Activated CD4-positive, alpha-beta T cell treated with anti-CD3 and anti-CD28 coated beads for 36 hours (primary cell): ENCODE data around the gene LEF1. TPM values are rescaled to one million over a fixed set of nuclear protein-coding genes. Genes with fewer than 3 reads are reported as not detected.

Experiments
- ATAC-seq: fragments of 200-7000 bp; cut with Tn5 transposase; one replicate; pipeline ENCODE4 v1.10.0; 2021; ENCODE audit warnings: mild to moderate bottlenecking, moderate library complexity
- CTCF ChIA-PET: fragments of 350-600 bp; sonication (Branson Sonifier 250); formaldehyde crosslinking; loops from one replicate; lab custom pipeline; 2021; ENCODE audit warnings: antibody characterized with exemption; lab: Charles Lee
- POLR2A ChIA-PET: fragments of 350-600 bp; sonication (Branson Sonifier 250); formaldehyde crosslinking; loops from one replicate; lab custom pipeline; 2021; ENCODE audit warnings: antibody characterized with exemption, inconsistent platforms; lab: Charles Lee
- DNase-seq: peaks from one replicate; pipeline ENCODE4 v3.0.0-alpha.2; 2020
- H3K27ac Mint-ChIP-seq: one replicate; pipeline ENCODE4 v1.8.0; 2021; ENCODE audit warnings: mixed read lengths
- H3K27me3 Mint-ChIP-seq: one replicate; pipeline ENCODE4 v1.8.0; 2021; ENCODE audit warnings: mixed read lengths
- H3K36me3 Mint-ChIP-seq: one replicate; pipeline ENCODE4 v1.8.0; 2021; ENCODE audit warnings: low read depth, mixed read lengths
- H3K4me1 Mint-ChIP-seq: one replicate; pipeline ENCODE4 v1.8.0; 2021; ENCODE audit warnings: mixed read lengths
- H3K4me3 Mint-ChIP-seq: one replicate; pipeline ENCODE4 v1.8.0; 2021; ENCODE audit warnings: mild to moderate bottlenecking, moderate library complexity, mixed read lengths
- H3K9me3 Mint-ChIP-seq: one replicate; pipeline ENCODE4 v1.8.0; 2021; ENCODE audit warnings: low read depth, mixed read lengths
- intact Hi-C, 2 experiments: fragments of 100-400 bp; cut with DNase I in 1 of 2; cut with micrococcal nuclease in 1 of 2; formaldehyde crosslinking; loops; one replicate each; pipeline versions ENCODE4 v1.14.2 to v1.15.1; 2022 to 2024; cut with DNase I, micrococcal nuclease
- total RNA-seq, 2 experiments: library from RNA; stranded (reverse); gene quantifications; one replicate each; pipeline ENCODE4 v1.2.3, GENCODE V29; 2021

LEF1 gene
- total RNA-seq, 2 experiments from 2014 or later, result 175 to 302 TPM

- DNase-seq, result no peak
- intact Hi-C loops, result no loop called here
- Mint-ChIP-seq H3K4me1 (peaks cover 97% of the 10 kb centered on the region), H3K27ac (peak overlapping the region; percentile 87), H3K9me3 (no peaks in the 10 kb centered on the region), H3K27me3 (no peaks in the 10 kb centered on the region), H3K36me3 (peaks cover 55% of the 10 kb centered on the region), H3K4me3 (peak overlapping the region; percentile 26)
- ChIA-PET POLR2A (interaction anchor here (0.5 to 2.2 kb wide), 8 partner anchors 13 to 352 kb away, joined by 3 to 14 read pairs (median 4); partner anchors contain the start of gene LEF1), CTCF (interaction anchor here (1.0 to 7.8 kb wide), 13 partner anchors 8 to 85 kb away, joined by 3 to 46 read pairs (median 7); no protein-coding TSS in a partner anchor)
- ATAC-seq, result no peak
Measured at GRCh38 chr4:108115168-108115526, 53.6 kb downstream of the LEF1 start.

GRCh38 chr4:108114503-108114902 is 54.2 kb downstream of the LEF1 start:
- peak overlapping the region; percentile 27 for H3K4me3 Mint-ChIP-seq
- H3K27ac Mint-ChIP-seq, result peak overlapping the region; percentile 87
- intact Hi-C loops, result no loop called here
- H3K9me3 Mint-ChIP-seq, result no peaks in the 10 kb centered on the region
- H3K4me1 Mint-ChIP-seq, result peaks cover 100% of the 10 kb centered on the region
- H3K36me3 Mint-ChIP-seq, result peaks cover 60% of the 10 kb centered on the region
- ATAC-seq (no peak), DNase-seq (no peak)
- CTCF ChIA-PET, result interaction anchor here (0.7 to 7.8 kb wide), 11 partner anchors 8 to 84 kb away, joined by 3 to 46 read pairs (median 7); no protein-coding TSS in a partner anchor
- POLR2A ChIA-PET, result interaction anchor here (1.0 to 1.7 kb wide), 2 partner anchors 12 to 42 kb away, joined by 3 to 5 read pairs; no protein-coding TSS in a partner anchor
- no peaks in the 10 kb centered on the region for H3K27me3 Mint-ChIP-seq

- DNase-seq (peak; percentile 57), ATAC-seq (peak; percentile 4)
- Mint-ChIP-seq H3K36me3 (peaks cover 62% of the 10 kb centered on the region), H3K9me3 (no peaks in the 10 kb centered on the region), H3K4me3 (peak overlapping the region; percentile 55), H3K27ac (peak overlapping the region; percentile 91), H3K4me1 (peaks cover 97% of the 10 kb centered on the region), H3K27me3 (no peaks in the 10 kb centered on the region)
- ChIA-PET POLR2A (interaction anchor here (0.6 kb wide), 1 partner anchor 26 kb away, joined by 3 read pairs; no protein-coding TSS in a partner anchor), CTCF (interaction anchor here (0.8 to 3.2 kb wide), 14 partner anchors 11 to 70 kb away, joined by 3 to 14 read pairs (median 3); no protein-coding TSS in a partner anchor)
- intact Hi-C loops, result no loop called here
Measured at GRCh38 chr4:108113229-108113628, 55.5 kb downstream of the LEF1 start.

- Mint-ChIP-seq H3K9me3 (no peaks in the 10 kb centered on the region), H3K4me1 (peaks cover 91% of the 10 kb centered on the region), H3K36me3 (peaks cover 57% of the 10 kb centered on the region), H3K27ac (peak overlapping the region; percentile 74), H3K4me3 (no peak overlapping the region), H3K27me3 (no peaks in the 10 kb centered on the region)
- intact Hi-C loops, result no loop called here
- POLR2A ChIA-PET, result interaction anchor here (1.2 to 1.3 kb wide), 2 partner anchors 10 to 29 kb away, joined by 3 to 4 read pairs; no protein-coding TSS in a partner anchor
- ATAC-seq (no peak), DNase-seq (no peak)
- CTCF ChIA-PET, result interaction anchor here (1.0 to 3.2 kb wide), 5 partner anchors 10 to 81 kb away, joined by 4 to 14 read pairs (median 9); no protein-coding TSS in a partner anchor
Measured at GRCh38 chr4:108111781-108112180, 57.0 kb downstream of the LEF1 start.

- intact Hi-C loops, result no loop called here
Measured at GRCh38 chr4:108110450-108110849, 58.3 kb downstream of the LEF1 start.

GRCh38 chr4:108109997-108110416 is 58.7 kb downstream of the LEF1 start:
- ChIA-PET CTCF (interaction anchor here (0.9 to 3.8 kb wide), 5 partner anchors 9 to 79 kb away, joined by 3 to 17 read pairs (median 4); no protein-coding TSS in a partner anchor), POLR2A (no interaction called here)
- intact Hi-C loops, result loop anchor here (2.0 to 5.0 kb wide), 5 partner anchors 38 to 317 kb away; no protein-coding TSS in a partner anchor
- Mint-ChIP-seq H3K4me1 (peaks cover 89% of the 10 kb centered on the region), H3K27me3 (no peaks in the 10 kb centered on the region), H3K27ac (peak overlapping the region; percentile 91), H3K4me3 (peak overlapping the region; percentile 22), H3K9me3 (no peaks in the 10 kb centered on the region), H3K36me3 (peaks cover 66% of the 10 kb centered on the region)
- ATAC-seq (peak; percentile 25), DNase-seq (no peak)

More at GRCh38 chr4:108110450-108110849, 58.3 kb downstream of the LEF1 start:
- Mint-ChIP-seq H3K4me3 (peak overlapping the region; percentile 18), H3K9me3 (no peaks in the 10 kb centered on the region), H3K27me3 (no peaks in the 10 kb centered on the region), H3K27ac (peak overlapping the region; percentile 91), H3K36me3 (peaks cover 66% of the 10 kb centered on the region), H3K4me1 (peaks cover 91% of the 10 kb centered on the region)
- CTCF ChIA-PET, result interaction anchor here (0.9 to 3.8 kb wide), 6 partner anchors 8 to 79 kb away, joined by 3 to 17 read pairs (median 6); no protein-coding TSS in a partner anchor
- ATAC-seq (no peak), DNase-seq (no peak)
- POLR2A ChIA-PET, result interaction anchor here (0.5 to 1.3 kb wide), 2 partner anchors 17 to 30 kb away, joined by 3 to 4 read pairs; no protein-coding TSS in a partner anchor

- Mint-ChIP-seq H3K27ac (peak overlapping the region; percentile 91), H3K9me3 (no peaks in the 10 kb centered on the region), H3K36me3 (peaks cover 64% of the 10 kb centered on the region), H3K27me3 (no peaks in the 10 kb centered on the region), H3K4me3 (peak overlapping the region; percentile 66), H3K4me1 (peaks cover 86% of the 10 kb centered on the region)
- intact Hi-C loops, result loop anchor here (2.0 to 5.0 kb wide), 5 partner anchors 37 to 318 kb away; no protein-coding TSS in a partner anchor
- DNase-seq (no peak), ATAC-seq (no peak)
- CTCF ChIA-PET, result interaction anchor here (0.8 to 5.4 kb wide), 10 partner anchors 8 to 78 kb away, joined by 3 to 46 read pairs (median 4); no protein-coding TSS in a partner anchor
- POLR2A ChIA-PET, result interaction anchor here (0.6 to 2.4 kb wide), 6 partner anchors 9 to 58 kb away, joined by 3 to 9 read pairs (median 5); no protein-coding TSS in a partner anchor
Measured at GRCh38 chr4:108109111-108109510, 59.6 kb downstream of the LEF1 start.

GRCh38 chr4:108107729-108108382 is 60.9 kb downstream of the LEF1 start:
- peak; percentile 71 for DNase-seq
- H3K4me3 Mint-ChIP-seq, result peak overlapping the region; percentile 66
- peaks cover 66% of the 10 kb centered on the region for H3K36me3 Mint-ChIP-seq
- H3K4me1 Mint-ChIP-seq, result peaks cover 86% of the 10 kb centered on the region
- POLR2A ChIA-PET, result interaction anchor here (0.5 to 2.4 kb wide), 15 partner anchors 8 to 65 kb away, joined by 3 to 10 read pairs (median 5); no protein-coding TSS in a partner anchor
- H3K9me3 Mint-ChIP-seq, result no peaks in the 10 kb centered on the region
- CTCF ChIA-PET, result interaction anchor here (0.5 to 5.4 kb wide), 22 partner anchors 9 to 465 kb away, joined by 3 to 46 read pairs (median 3); no protein-coding TSS in a partner anchor
- peak overlapping the region; percentile 95 for H3K27ac Mint-ChIP-seq
- H3K27me3 Mint-ChIP-seq, result no peaks in the 10 kb centered on the region
- ATAC-seq, result peak; percentile 79
- intact Hi-C loops, result loop anchor here (1.0 to 5.0 kb wide), 12 partner anchors 8 to 464 kb away; no protein-coding TSS in a partner anchor

- peak overlapping the region; percentile 95 for H3K27ac Mint-ChIP-seq
- H3K9me3 Mint-ChIP-seq, result no peaks in the 10 kb centered on the region
- no peaks in the 10 kb centered on the region for H3K27me3 Mint-ChIP-seq
- peaks cover 86% of the 10 kb centered on the region for H3K4me1 Mint-ChIP-seq
- ATAC-seq (no peak), DNase-seq (no peak)
- peaks cover 66% of the 10 kb centered on the region for H3K36me3 Mint-ChIP-seq
- POLR2A ChIA-PET, result interaction anchor here (0.6 to 2.4 kb wide), 11 partner anchors 9 to 66 kb away, joined by 3 to 10 read pairs (median 6); no protein-coding TSS in a partner anchor
- CTCF ChIA-PET, result interaction anchor here (0.5 to 5.4 kb wide), 17 partner anchors 8 to 102 kb away, joined by 3 to 46 read pairs (median 3); no protein-coding TSS in a partner anchor
- peak overlapping the region; percentile 66 for H3K4me3 Mint-ChIP-seq
- intact Hi-C loops, result loop anchor here in 1 of 2 experiments (2.0 to 5.0 kb wide), 3 partner anchors 35 to 320 kb away; no protein-coding TSS in a partner anchor
Measured at GRCh38 chr4:108107101-108107500, 61.6 kb downstream of the LEF1 start.

GRCh38 chr4:108106186-108106585 is 62.5 kb downstream of the LEF1 start:
- CTCF ChIA-PET, result interaction anchor here (1.2 to 5.4 kb wide), 4 partner anchors 11 to 39 kb away, joined by 6 to 46 read pairs (median 7); no protein-coding TSS in a partner anchor
- ATAC-seq (no peak), DNase-seq (no peak)
- Mint-ChIP-seq H3K4me3 (peak overlapping the region; percentile 66), H3K4me1 (peaks cover 86% of the 10 kb centered on the region), H3K27ac (peak overlapping the region; percentile 95), H3K9me3 (no peaks in the 10 kb centered on the region), H3K27me3 (no peaks in the 10 kb centered on the region), H3K36me3 (peaks cover 69% of the 10 kb centered on the region)
- POLR2A ChIA-PET, result no interaction called here
- intact Hi-C loops, result loop anchor here in 1 of 2 experiments (2.0 to 5.0 kb wide), 3 partner anchors 34 to 321 kb away; no protein-coding TSS in a partner anchor
